IMR-90 (cell line): ENCODE measurements around the gene TGFB2. TPM values are rescaled to one million over a fixed set of nuclear protein-coding genes. Genes with fewer than 3 reads are reported as not detected.

Source experiments
- ATAC-seq: fragments of 200-7000 bp; cut with Tn5 transposase; 2 replicates; pipeline ENCODE4 v1.9.1; 2020; ENCODE audit warnings: low read depth, mild to moderate bottlenecking, moderate library complexity
- BruUV-seq: library from RNA; stranded (reverse); fragments of 400-500 nt; replicated peaks from 2 replicates; lab custom pipeline; 2021; lab: Mats Ljungman, UMichigan
- CTCF ChIA-PET: fragments of 300-600 bp; formaldehyde crosslinking; extraction: SDS; loops from one replicate; lab custom pipeline; 2021; ENCODE audit warnings: antibody characterized with exemption; lab: Yijun Ruan, JAX
- POLR2A ChIA-PET: fragments of 300-600 bp; sonication (Branson Sonifier 250); formaldehyde crosslinking; loops from one replicate; lab custom pipeline; 2022; ENCODE audit warnings: antibody characterized with exemption; ENCODE audit not compliant: unreplicated experiment; lab: Charles Lee
- DNase-seq: peaks from one replicate; pipeline ENCODE4 v3.0.0; 2013
- H2AFZ ChIP-seq: replicated peaks from 2 replicates; pipeline ENCODE3; 2013; ENCODE audit warnings: low read length, mild to moderate bottlenecking; ENCODE audit not compliant: poor library complexity
- H2AK5ac ChIP-seq: 2 replicates; pipeline ENCODE4 v1.6.1; 2013; ENCODE audit warnings: low read depth, low read length, inconsistent platforms
- H2AK9ac ChIP-seq: replicated peaks from 2 replicates; pipeline ENCODE3; 2013; ENCODE audit warnings: mild to moderate bottlenecking, low read depth, low read length, moderate library complexity; ENCODE audit not compliant: poor library complexity
- H2BK120ac ChIP-seq: 2 replicates; pipeline ENCODE4 v1.6.1; 2013; ENCODE audit warnings: low read depth, low read length, inconsistent platforms
- H2BK15ac ChIP-seq: 3 replicates; pipeline ENCODE4 v1.6.1; 2013; ENCODE audit warnings: low read depth, low read length, inconsistent platforms
- H2BK20ac ChIP-seq: 2 replicates; pipeline ENCODE4 v1.6.1; 2013; ENCODE audit warnings: low read depth, mild to moderate bottlenecking, inconsistent platforms, low read length, moderate library complexity
- H2BK5ac ChIP-seq: 2 replicates; pipeline ENCODE4 v1.6.1; 2013; ENCODE audit warnings: mild to moderate bottlenecking, low read depth, low read length, inconsistent platforms; ENCODE audit not compliant: poor library complexity, severe bottlenecking
- H3K14ac ChIP-seq: replicated peaks from 2 replicates; pipeline ENCODE4 v1.6.1; 2013; ENCODE audit warnings: low read depth, low read length, inconsistent platforms
- H3K18ac ChIP-seq: 2 replicates; pipeline ENCODE4 v1.6.1; 2013; ENCODE audit warnings: low read depth, low read length, control low read depth
- H3K23ac ChIP-seq: 2 replicates; pipeline ENCODE4 v1.6.1; 2013; ENCODE audit warnings: low read depth, low read length, inconsistent platforms
- H3K27ac ChIP-seq: 2 replicates; pipeline ENCODE4 v1.5.1; 2013; ENCODE audit warnings: mild to moderate bottlenecking, control low read depth, low read length; ENCODE audit not compliant: insufficient read depth
- H3K27me3 ChIP-seq: 2 replicates; pipeline ENCODE4 v1.6.1; 2013; ENCODE audit warnings: low read length; ENCODE audit not compliant: control insufficient read depth, insufficient read depth
- H3K36me3 ChIP-seq: 2 replicates; pipeline ENCODE4 v1.6.1; 2013; ENCODE audit warnings: low read length, mixed read lengths; ENCODE audit not compliant: control insufficient read depth, insufficient read depth
- H3K4ac ChIP-seq: 2 replicates; pipeline ENCODE4 v1.6.1; 2013; ENCODE audit warnings: low read depth, low read length, inconsistent platforms
- H3K4me1 ChIP-seq: 2 replicates; pipeline ENCODE4 v1.6.1; 2013; ENCODE audit warnings: low read length, mixed read lengths; ENCODE audit not compliant: control insufficient read depth, insufficient read depth
- H3K4me2 ChIP-seq: 2 replicates; pipeline ENCODE4 v1.6.1; 2013; ENCODE audit warnings: low read depth, mild to moderate bottlenecking, control low read depth, low read length, moderate library complexity
- H3K4me3 ChIP-seq: 2 replicates; pipeline ENCODE4 v1.5.1; 2013; ENCODE audit warnings: low read depth, mild to moderate bottlenecking, control low read depth, low read length, moderate library complexity; ENCODE audit not compliant: insufficient read depth
- H3K56ac ChIP-seq: 2 replicates; pipeline ENCODE4 v1.6.1; 2013; ENCODE audit warnings: low read length, inconsistent platforms; ENCODE audit not compliant: insufficient read depth; ENCODE audit errors: extremely low read depth
- H3K79me1 ChIP-seq, 2 experiments: 2 replicates each; pipeline ENCODE4 v1.6.1; 2013; ENCODE audit warnings: low read length in 2 of 2, inconsistent platforms in 1 of 2, low read depth in 1 of 2
- H3K9ac ChIP-seq: 2 replicates; pipeline ENCODE4 v1.6.1; 2013; ENCODE audit warnings: low read depth, low read length, control low read depth
- H3K9me1 ChIP-seq: 2 replicates; pipeline ENCODE4 v1.6.1; 2013; ENCODE audit warnings: low read length, inconsistent platforms; ENCODE audit not compliant: insufficient read depth
- H3K9me3 ChIP-seq: 2 replicates; pipeline ENCODE4 v1.6.1; 2013; ENCODE audit warnings: low read length; ENCODE audit not compliant: control insufficient read depth, insufficient read depth
- H4K20me1 ChIP-seq: 2 replicates; pipeline ENCODE4 v1.6.1; 2013; ENCODE audit warnings: low read length, inconsistent platforms; ENCODE audit not compliant: insufficient read depth
- H4K5ac ChIP-seq: 2 replicates; pipeline ENCODE4 v1.6.1; 2013; ENCODE audit warnings: mild to moderate bottlenecking, low read depth, low read length, control low read depth
- H4K8ac ChIP-seq, 2 experiments: 2 replicates each; pipeline ENCODE4 v1.6.1; 2013; ENCODE audit warnings: low read depth in 2 of 2, low read length in 2 of 2, control low read depth in 1 of 2, inconsistent platforms in 1 of 2
- H4K91ac ChIP-seq: 2 replicates; pipeline ENCODE4 v1.6.1; 2013; ENCODE audit warnings: low read depth, low read length, inconsistent platforms; ENCODE audit not compliant: insufficient read depth
- BHLHE40 ChIP-seq: fragments of 150-350 bp; IDR thresholded peaks from 2 replicates; pipeline ENCODE4 v1.6.1; 2016; ENCODE audit warnings: mild to moderate bottlenecking, low read depth, low read length
- CEBPB ChIP-seq: IDR thresholded peaks from 2 replicates; pipeline ENCODE4 v1.6.1; 2012; ENCODE audit warnings: low read depth, low read length, improper control_type of control experiment
- FOS ChIP-seq: fragments of 150-350 bp; IDR thresholded peaks from 2 replicates; pipeline ENCODE4 v1.6.1; 2016; ENCODE audit warnings: low read depth, low read length
- MAFK ChIP-seq: IDR thresholded peaks from 2 replicates; pipeline ENCODE4 v1.6.1; 2012; ENCODE audit warnings: low read depth, low read length, improper control_type of control experiment
- MAZ ChIP-seq: IDR thresholded peaks from 2 replicates; pipeline ENCODE4 v1.6.1; 2012; ENCODE audit warnings: low read depth, mild to moderate bottlenecking, low read length, improper control_type of control experiment, moderate library complexity, borderline replicate concordance
- MXI1 ChIP-seq: IDR thresholded peaks from 2 replicates; pipeline ENCODE4 v1.6.1; 2012; ENCODE audit warnings: low read depth, mild to moderate bottlenecking, low read length, moderate library complexity, borderline replicate concordance
- POLR2A ChIP-seq: IDR thresholded peaks from 2 replicates; pipeline ENCODE4 v1.6.1; 2012; ENCODE audit warnings: mild to moderate bottlenecking, low read depth, low read length
- RAD21 ChIP-seq: IDR thresholded peaks from 2 replicates; pipeline ENCODE4 v1.6.1; 2012; ENCODE audit warnings: low read length, improper control_type of control experiment
- RFX5 ChIP-seq: IDR thresholded peaks from 2 replicates; pipeline ENCODE4 v1.8.0; 2012; ENCODE audit warnings: low read depth, mild to moderate bottlenecking, low read length, moderate library complexity
- SMC3 ChIP-seq: fragments of 150-350 bp; IDR thresholded peaks from 2 replicates; pipeline ENCODE4 v1.6.1; 2016; ENCODE audit warnings: low read depth, mild to moderate bottlenecking, antibody characterized with exemption, low read length, moderate library complexity
- USF2 ChIP-seq: fragments of 150-350 bp; IDR thresholded peaks from 2 replicates; pipeline ENCODE4 v1.6.1; 2017; ENCODE audit warnings: mild to moderate bottlenecking, antibody characterized with exemption, low read length, low read depth
- WGBS, 2 experiments: methylation state at CpG; one replicate each; pipeline versions ENCODE4 v1.1.5 to v1.1.7; 2013; ENCODE audit warnings: missing lambda C conversion rate in 2 of 2; ENCODE audit not compliant: insufficient read length in 1 of 2; ENCODE audit errors: extremely low coverage in 2 of 2; 5-methylcytosine and 5-hydroxymethylcytosine counted together
- dilution Hi-C: fragments of 300-500 bp; cut with HindIII; formaldehyde crosslinking; loops from one replicate; pipeline ENCODE4 v1.14.3; 2018; ENCODE audit warnings: low sequenced_read_pairs; ENCODE audit not compliant: unreplicated experiment
- in situ Hi-C: fragments of 300-500 bp; cut with MboI; formaldehyde crosslinking; loops from 3 replicates; pipeline ENCODE4 v1.14.3; 2019; ENCODE audit warnings: low sequenced_read_pairs, inconsistent platforms, mixed read lengths
- intact Hi-C: fragments of 100-400 bp; cut with micrococcal nuclease; formaldehyde crosslinking; loops from 2 replicates; pipeline ENCODE4 v1.10.0; 2022
- polyA plus RNA-seq, 3 experiments: library from polyadenylated mRNA; depleted of rRNA; stranded (reverse); fragments of >200 nt; gene quantifications; 2 replicates each; pipeline ENCODE4 v1.2.3, GENCODE V29; 2012; ENCODE audit warnings: low replicate concordance in 1 of 3
- total RNA-seq: library from RNA; depleted of rRNA; stranded (reverse); fragments of >200 nt; gene quantifications from 2 replicates; pipeline ENCODE4 v1.2.3, GENCODE V29; 2012

The TGFB2 gene
- total and polyA plus RNA-seq, 2 of the 4 experiments (the other 2 are of a cell fraction), result 3.7 to 3.8 TPM

- H3K27ac ChIP-seq, result peak overlapping the region; percentile 78; the same call in 1 of the 2 replicates
- intact Hi-C loops (loop anchor here (1.0 to 2.0 kb wide), 3 partner anchors 18 to 135 kb away; partner anchors contain the start of gene TGFB2), in situ Hi-C loops (loop anchor here (10.0 kb wide), 1 partner anchor 584 kb away; no protein-coding TSS in a partner anchor), dilution Hi-C loops (no loop called here)
- H4K91ac ChIP-seq, result no peak overlapping the region; the same call in 1 of the 2 replicates
- H4K8ac ChIP-seq, result peak overlapping the region; percentile 38 to 73; a peak in 3 of 4 replicates
- peak overlapping the region; percentile 96 for H4K5ac ChIP-seq
- H3K18ac ChIP-seq, result peak overlapping the region; percentile 98
- no peak overlapping the region for H3K9ac ChIP-seq
- peak; percentile 95 for DNase-seq
- peak overlapping the region; percentile 81; the same call in 1 of the 2 replicates for H3K4me2 ChIP-seq
- no peaks in the 10 kb centered on the region for H3K9me1 ChIP-seq
- no peaks in the 10 kb centered on the region for H3K79me1 ChIP-seq
- H2BK120ac ChIP-seq, result peak overlapping the region; percentile 89
- CTCF ChIA-PET, result no interaction called here
- H3K56ac ChIP-seq, result peak overlapping the region; percentile 86
- H3K4ac ChIP-seq, result peak overlapping the region; percentile 87; the same call in 1 of the 2 replicates
- peaks cover 15% of the 10 kb centered on the region for H3K4me1 ChIP-seq
- H3K23ac ChIP-seq, result peak overlapping the region; percentile 77; the same call in 1 of the 2 replicates
- no CpG with 5 or more reads among the region's 1 CpG for WGBS, 2 experiments
- H3K27me3 ChIP-seq, result no peaks in the 10 kb centered on the region
- H2BK20ac ChIP-seq, result peak overlapping the region; percentile 84; the same call in 1 of the 2 replicates
- no peak overlapping the region for H3K4me3 ChIP-seq
- H2BK15ac ChIP-seq, result peak overlapping the region; percentile 59; the same call in 1 of the 3 replicates
- peak overlapping the region; percentile 86 for H2BK5ac ChIP-seq
- BruUV-seq, result no TSS peak
- no peaks in the 10 kb centered on the region for H4K20me1 ChIP-seq
- H3K36me3 ChIP-seq, result no peaks in the 10 kb centered on the region
- no peak for TF ChIP-seq RFX5
- peak; percentile 17; the same call in 1 of the 2 replicates for TF ChIP-seq MAFK
- TF ChIP-seq MAZ, result no peak
- TF ChIP-seq MXI1, result no peak
- peak; percentile 85 for TF ChIP-seq FOS
- TF ChIP-seq POLR2A, result no peak
- peak; percentile 82 for TF ChIP-seq CEBPB
- 0 out of 2 replicates have a peak, but pooled peaks have one; percentile 0 for TF ChIP-seq RAD21
- TF ChIP-seq SMC3, result 0 out of 2 replicates have a peak, but pooled peaks have one; percentile 2
- TF ChIP-seq BHLHE40, result peak; percentile 20; the same call in 1 of the 2 replicates
- no peak for TF ChIP-seq USF2
- peak; percentile 22 for ATAC-seq
- POLR2A ChIA-PET, result no interaction called here
- H2AK9ac ChIP-seq, result no peak overlapping the region
- H3K9me3 ChIP-seq, result no peaks in the 10 kb centered on the region
- H2AK5ac ChIP-seq, result no peak overlapping the region
- peak overlapping the region; percentile 71; the same call in 1 of the 2 replicates for H3K14ac ChIP-seq
- no peak overlapping the region for H2AFZ ChIP-seq
These were observed 135.5 kb downstream of the TGFB2 start for GRCh38 chr1:218480588-218481099.
